ENCODE measurements around the gene CEP112. TPM values are rescaled to one million over a fixed set of nuclear protein-coding genes. Genes with fewer than 3 reads are reported as not detected.

The CEP112 gene
- total RNA-seq, 1 donor from 2014 or later: 9.7 TPM

- H3K27ac Mint-ChIP-seq: no peak overlapping the region
- H3K4me1 Mint-ChIP-seq: no peaks in the 10 kb centered on the region
- H3K27me3 Mint-ChIP-seq (ENCODE audit: insufficient read depth, low read depth): no peaks in the 10 kb centered on the region
- no peak overlapping the region for H3K4me2 ChIP-seq
- no peaks in the 10 kb centered on the region for H3K79me2 ChIP-seq (ENCODE audit: low read depth)
- no peak overlapping the region for H3K9ac ChIP-seq
- peaks cover 24% of the 10 kb centered on the region for H3K36me3 Mint-ChIP-seq
- no peak overlapping the region for H3K4me3 ChIP-seq
- no peak overlapping the region for H3K27ac ChIP-seq
- no peaks in the 10 kb centered on the region for H3K9me3 ChIP-seq (ENCODE audit: low read depth)
- no peaks in the 10 kb centered on the region for H4K20me1 ChIP-seq (ENCODE audit: low read depth)
- TF ChIP-seq EZH2 (IDR thresholded peaks at IDR 0.05): no peak
- TF ChIP-seq, protein P1, sequence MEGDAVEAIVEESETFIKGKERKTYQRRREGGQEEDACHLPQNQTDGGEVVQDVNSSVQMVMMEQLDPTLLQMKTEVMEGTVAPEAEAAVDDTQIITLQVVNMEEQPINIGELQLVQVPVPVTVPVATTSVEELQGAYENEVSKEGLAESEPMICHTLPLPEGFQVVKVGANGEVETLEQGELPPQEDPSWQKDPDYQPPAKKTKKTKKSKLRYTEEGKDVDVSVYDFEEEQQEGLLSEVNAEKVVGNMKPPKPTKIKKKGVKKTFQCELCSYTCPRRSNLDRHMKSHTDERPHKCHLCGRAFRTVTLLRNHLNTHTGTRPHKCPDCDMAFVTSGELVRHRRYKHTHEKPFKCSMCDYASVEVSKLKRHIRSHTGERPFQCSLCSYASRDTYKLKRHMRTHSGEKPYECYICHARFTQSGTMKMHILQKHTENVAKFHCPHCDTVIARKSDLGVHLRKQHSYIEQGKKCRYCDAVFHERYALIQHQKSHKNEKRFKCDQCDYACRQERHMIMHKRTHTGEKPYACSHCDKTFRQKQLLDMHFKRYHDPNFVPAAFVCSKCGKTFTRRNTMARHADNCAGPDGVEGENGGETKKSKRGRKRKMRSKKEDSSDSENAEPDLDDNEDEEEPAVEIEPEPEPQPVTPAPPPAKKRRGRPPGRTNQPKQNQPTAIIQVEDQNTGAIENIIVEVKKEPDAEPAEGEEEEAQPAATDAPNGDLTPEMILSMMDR (IDR thresholded peaks at IDR 0.05): no peak
- no peak for TF ChIP-seq EZH2phosphoT487 (IDR thresholded peaks at IDR 0.05)
- H3K9me3 Mint-ChIP-seq: peaks cover 24% of the 10 kb centered on the region
- no peaks in the 10 kb centered on the region for H3F3A ChIP-seq (ENCODE audit: low read depth)
- DNase-seq (ENCODE audit: low spot score): no peak
- H3K36me3 ChIP-seq: no peaks in the 10 kb centered on the region
- no peak overlapping the region for H2AFZ ChIP-seq (replicated peaks)
- no peaks in the 10 kb centered on the region for H3K27me3 ChIP-seq
- no peak overlapping the region for H3K4me3 Mint-ChIP-seq
- H3K4me1 ChIP-seq: no peaks in the 10 kb centered on the region
These were observed 249.3 kb downstream of the CEP112 start for GRCh38 chr17:65942592-65942991.

GRCh38 chr17:65941356-65941899 is 250.5 kb downstream of the CEP112 start:
- Mint-ChIP-seq H3K4me1 (no peaks in the 10 kb centered on the region), H3K36me3 (peaks cover 25% of the 10 kb centered on the region), H3K27me3 (ENCODE audit: insufficient read depth, low read depth) (no peaks in the 10 kb centered on the region), H3K4me3 (no peak overlapping the region), H3K9me3 (peaks cover 25% of the 10 kb centered on the region), H3K27ac (no peak overlapping the region)
- Histone ChIP-seq H3K27me3 (no peaks in the 10 kb centered on the region), H3K4me3 (no peak overlapping the region), H3K4me2 (no peak overlapping the region), H2AFZ (replicated peaks) (no peak overlapping the region), H3K36me3 (no peaks in the 10 kb centered on the region), H3K9ac (no peak overlapping the region), H3K79me2 (ENCODE audit: low read depth) (no peaks in the 10 kb centered on the region), H3K9me3 (ENCODE audit: low read depth) (no peaks in the 10 kb centered on the region), H4K20me1 (ENCODE audit: low read depth) (no peaks in the 10 kb centered on the region), H3K4me1 (no peaks in the 10 kb centered on the region), H3F3A (ENCODE audit: low read depth) (no peaks in the 10 kb centered on the region), H3K27ac (no peak overlapping the region)
- TF ChIP-seq EZH2 (IDR thresholded peaks at IDR 0.05): no peak
- TF ChIP-seq, protein P1 (IDR thresholded peaks at IDR 0.05): peak; percentile 5
- DNase-seq (ENCODE audit: low spot score): no peak

DNA sequence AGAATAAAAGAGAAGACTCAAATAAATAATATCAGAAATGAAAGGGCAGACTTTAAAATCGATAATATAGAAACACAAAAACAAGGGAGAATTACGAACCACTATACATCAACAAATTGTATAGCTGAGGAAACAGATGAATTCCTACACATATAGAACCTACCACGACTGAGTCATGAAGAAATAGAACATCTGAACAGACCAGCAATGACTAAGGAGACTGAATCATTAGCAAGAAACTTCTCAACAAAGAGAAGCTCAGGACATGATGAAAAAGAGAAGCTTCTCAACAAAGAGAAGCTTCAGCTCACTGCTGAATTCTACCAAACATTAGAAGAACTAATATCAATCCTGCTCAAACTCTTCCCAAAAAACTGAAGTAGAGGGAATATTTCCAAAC is 255.9 kb downstream of the CEP112 start:
- Histone ChIP-seq H3K9ac (no peak overlapping the region), H3K79me2 (ENCODE audit: low read depth) (no peaks in the 10 kb centered on the region), H3K4me2 (no peak overlapping the region), H3K27me3 (no peaks in the 10 kb centered on the region), H3K27ac (no peak overlapping the region), H3K9me3 (ENCODE audit: low read depth) (no peaks in the 10 kb centered on the region), H2AFZ (replicated peaks) (no peak overlapping the region), H3K4me3 (no peak overlapping the region), H3F3A (ENCODE audit: low read depth) (no peaks in the 10 kb centered on the region), H3K4me1 (no peaks in the 10 kb centered on the region), H3K36me3 (no peaks in the 10 kb centered on the region), H4K20me1 (ENCODE audit: low read depth) (no peaks in the 10 kb centered on the region)
- H3K4me3 Mint-ChIP-seq: no peak overlapping the region
- H3K36me3 Mint-ChIP-seq: peaks cover 32% of the 10 kb centered on the region
- DNase-seq (ENCODE audit: low spot score): no peak
- peaks cover 53% of the 10 kb centered on the region for H3K9me3 Mint-ChIP-seq
- no peaks in the 10 kb centered on the region for H3K4me1 Mint-ChIP-seq
- H3K27ac Mint-ChIP-seq: no peak overlapping the region
- no peaks in the 10 kb centered on the region for H3K27me3 Mint-ChIP-seq (ENCODE audit: insufficient read depth, low read depth)
- TF ChIP-seq, protein P1 (IDR thresholded peaks at IDR 0.05): no peak
- TF ChIP-seq EZH2phosphoT487 (IDR thresholded peaks at IDR 0.05) (no peak), EZH2 (IDR thresholded peaks at IDR 0.05) (no peak)

Measured in neural progenitor cell (in vitro differentiated cells).